HepG2 (cell line): Measurements from ENCODE around the gene APBB2. TPM values are rescaled to one million over a fixed set of nuclear protein-coding genes. Genes with fewer than 3 reads are reported as not detected.

Experiments used
- ARNT ChIP-seq: fragments of 450-650 bp; IDR thresholded peaks from 2 replicates; pipeline ENCODE4 v1.6.1; 2017
- CREBL2 ChIP-seq: sonication (generic); formaldehyde crosslinking; IDR thresholded peaks from 2 replicates; pipeline ENCODE4 v1.8.1; 2023; ENCODE audit warnings: missing genetic modification reagents, mild to moderate bottlenecking, borderline replicate concordance
- EP300 ChIP-seq, 3 experiments: sonication (generic) in 1 of 3; formaldehyde crosslinking in 1 of 3; IDR thresholded peaks; 2 replicates each; pipeline versions ENCODE4 v1.5.1 to v1.6.1; 2011 to 2020; ENCODE audit warnings: low read depth in 2 of 3, low read length in 2 of 3, borderline replicate concordance in 1 of 3, improper control_type of control experiment in 1 of 3, mild to moderate bottlenecking in 1 of 3, missing genetic modification reagents in 1 of 3, moderate library complexity in 1 of 3
- FOXC1 ChIP-seq: sonication (generic); formaldehyde crosslinking; IDR thresholded peaks from 2 replicates; pipeline ENCODE4 v1.8.0; 2022; ENCODE audit warnings: mild to moderate bottlenecking, missing genetic modification reagents, borderline replicate concordance
- GMEB2 ChIP-seq: IDR thresholded peaks from 2 replicates; pipeline ENCODE4 v1.6.1; 2016; ENCODE audit warnings: missing biosample characterization, missing genetic modification reagents, low read depth
- GPN1 ChIP-seq: sonication (generic); formaldehyde crosslinking; IDR thresholded peaks from 2 replicates; pipeline ENCODE4 v1.5.1; 2020; ENCODE audit warnings: missing genetic modification reagents, borderline replicate concordance
- IKZF1 ChIP-seq: fragments of 450-650 bp; IDR thresholded peaks from 2 replicates; pipeline ENCODE4 v1.7.1; 2016
- IKZF4 ChIP-seq: sonication (generic); formaldehyde crosslinking; IDR thresholded peaks from 2 replicates; pipeline ENCODE4 v1.5.1; 2020; ENCODE audit warnings: borderline replicate concordance, mild to moderate bottlenecking, low read depth, missing genetic modification reagents; ENCODE audit errors: not compliant biosample characterization
- NFAT5 ChIP-seq: sonication (generic); formaldehyde crosslinking; IDR thresholded peaks from 2 replicates; pipeline ENCODE4 v1.4.0; 2020; ENCODE audit warnings: missing genetic modification reagents
- TARDBP ChIP-seq: sonication (generic); formaldehyde crosslinking; IDR thresholded peaks from 2 replicates; pipeline ENCODE4 v1.8.0; 2022; ENCODE audit warnings: mild to moderate bottlenecking, missing genetic modification reagents
- ZBTB7B ChIP-seq: sonication (generic); formaldehyde crosslinking; IDR thresholded peaks from 2 replicates; pipeline ENCODE4 v1.4.0; 2020; ENCODE audit warnings: missing genetic modification reagents
- ZNF180 ChIP-seq: sonication (generic); formaldehyde crosslinking; IDR thresholded peaks from 2 replicates; pipeline ENCODE4 v1.4.0; 2020; ENCODE audit warnings: low read depth, missing genetic modification reagents, borderline replicate concordance
- ZNF224 ChIP-seq: sonication (generic); formaldehyde crosslinking; IDR thresholded peaks from 2 replicates; pipeline ENCODE4 v1.5.0; 2020; ENCODE audit warnings: mild to moderate bottlenecking, missing genetic modification reagents
- ZNF256 ChIP-seq: sonication (generic); formaldehyde crosslinking; conservative IDR thresholded peaks from 2 replicates; pipeline ENCODE4 v1.4.0; 2020; ENCODE audit warnings: missing genetic modification reagents
- ZNF354B ChIP-seq: sonication (generic); formaldehyde crosslinking; IDR thresholded peaks from 2 replicates; pipeline ENCODE4 v1.8.0; 2022; ENCODE audit warnings: mild to moderate bottlenecking, missing genetic modification reagents
- polyA plus RNA-seq, 8 experiments: library from polyadenylated mRNA; depleted of rRNA in 3 of 8; stranded (reverse) in 7 of 8; unstranded in 1 of 8; fragments of >200 nt; fragmentation: Illumina TruSeq in 4 of 8; extraction: Trizol in 4 of 8; gene quantifications; 2 replicates each; pipeline versions ENCODE4 v1.2.1 to v1.2.3, GENCODE V29; 2011 to 2016; ENCODE audit warnings: low read depth in 4 of 8, missing spikeins in 1 of 8, mixed read lengths in 1 of 8; ENCODE audit not compliant: insufficient read depth in 1 of 8
- total RNA-seq, 5 experiments: library from RNA; depleted of rRNA; stranded (reverse); fragments of >200 nt; fragmentation: Illumina TruSeq; extraction: Trizol; gene quantifications; 2 replicates each; pipeline ENCODE4 v1.2.3, GENCODE V29; 2016; ENCODE audit warnings: low read depth in 1 of 5
- TF ChIP-seq, protein P1 (sequence below): fragments of 450-650 bp; IDR thresholded peaks from 2 replicates; pipeline ENCODE4 v1.6.1; 2017
- TF ChIP-seq, protein P2 (sequence below): sonication (generic); formaldehyde crosslinking; IDR thresholded peaks from 2 replicates; pipeline ENCODE4 v1.8.1; 2023; ENCODE audit warnings: mild to moderate bottlenecking, inconsistent platforms, moderate library complexity, missing genetic modification reagents, borderline replicate concordance
- TF ChIP-seq, protein P3 (sequence below): IDR thresholded peaks from 2 replicates; pipeline ENCODE4 v1.6.1; 2016; ENCODE audit warnings: mild to moderate bottlenecking

APBB2 gene
- total and polyA plus RNA-seq, 2 of the 13 experiments (the other 11 are each of a cell fraction or from before 2014, with no cell fraction given): 11.7 to 17.0 TPM

DNA sequence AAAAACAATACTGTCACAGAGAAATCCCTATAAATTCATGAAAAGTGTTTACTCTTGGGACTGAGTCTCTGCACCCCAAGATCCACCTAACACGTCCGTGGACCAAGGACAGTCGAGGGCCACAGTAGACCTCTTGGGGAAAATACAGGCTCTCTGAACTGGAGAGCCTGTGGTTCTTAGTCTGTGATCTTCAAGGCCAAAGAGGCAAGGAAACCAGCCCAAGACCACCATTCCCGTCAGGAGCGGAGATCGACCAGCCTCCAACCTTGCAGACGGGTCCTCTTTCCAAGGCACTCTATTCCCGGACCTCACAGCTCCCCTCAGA lies 1.6 kb upstream of the APBB2 start (continued):
- TF ChIP-seq, protein P1, sequence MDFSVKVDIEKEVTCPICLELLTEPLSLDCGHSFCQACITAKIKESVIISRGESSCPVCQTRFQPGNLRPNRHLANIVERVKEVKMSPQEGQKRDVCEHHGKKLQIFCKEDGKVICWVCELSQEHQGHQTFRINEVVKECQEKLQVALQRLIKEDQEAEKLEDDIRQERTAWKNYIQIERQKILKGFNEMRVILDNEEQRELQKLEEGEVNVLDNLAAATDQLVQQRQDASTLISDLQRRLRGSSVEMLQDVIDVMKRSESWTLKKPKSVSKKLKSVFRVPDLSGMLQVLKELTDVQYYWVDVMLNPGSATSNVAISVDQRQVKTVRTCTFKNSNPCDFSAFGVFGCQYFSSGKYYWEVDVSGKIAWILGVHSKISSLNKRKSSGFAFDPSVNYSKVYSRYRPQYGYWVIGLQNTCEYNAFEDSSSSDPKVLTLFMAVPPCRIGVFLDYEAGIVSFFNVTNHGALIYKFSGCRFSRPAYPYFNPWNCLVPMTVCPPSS: no peak
- no peak; the same call in 1 of the 2 replicates for TF ChIP-seq NFAT5 (CRISPR knock-in tag)
- TF ChIP-seq, protein P2, sequence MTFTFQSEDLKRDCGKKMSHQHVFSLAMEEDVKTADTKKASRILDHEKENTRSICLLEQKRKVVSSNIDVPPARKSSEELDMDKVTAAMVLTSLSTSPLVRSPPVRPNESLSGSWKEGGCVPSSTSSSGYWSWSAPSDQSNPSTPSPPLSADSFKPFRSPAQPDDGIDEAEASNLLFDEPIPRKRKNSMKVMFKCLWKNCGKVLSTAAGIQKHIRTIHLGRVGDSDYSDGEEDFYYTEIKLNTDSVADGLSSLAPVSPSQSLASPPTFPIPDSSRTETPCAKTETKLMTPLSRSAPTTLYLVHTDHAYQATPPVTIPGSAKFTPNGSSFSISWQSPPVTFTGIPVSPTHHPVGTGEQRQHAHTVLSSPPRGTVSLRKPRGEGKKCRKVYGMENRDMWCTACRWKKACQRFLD: 0 out of 2 replicates have a peak, but pooled peaks have one; percentile 13
- TF ChIP-seq IKZF1: no peak
- TF ChIP-seq ZBTB7B: no peak
- no peak for TF ChIP-seq EP300 (IDR thresholded peaks at IDR 0.05; ENCODE audit: low read depth in 2 of 2, low read length in 2 of 2)
- no peak for TF ChIP-seq EP300 (CRISPR knock-in tag; IDR thresholded peaks at IDR 0.05; ENCODE audit: borderline replicate concordance)
- no peak for TF ChIP-seq ARNT
- no peak for TF ChIP-seq GPN1
- 0 out of 2 replicates have a peak, but pooled peaks have one; percentile 10 for TF ChIP-seq FOXC1 (CRISPR knock-in tag)
- no peak for TF ChIP-seq CREBL2 (CRISPR knock-in tag)
- no peak for TF ChIP-seq ZNF224 (CRISPR knock-in tag)
- TF ChIP-seq, protein P3, sequence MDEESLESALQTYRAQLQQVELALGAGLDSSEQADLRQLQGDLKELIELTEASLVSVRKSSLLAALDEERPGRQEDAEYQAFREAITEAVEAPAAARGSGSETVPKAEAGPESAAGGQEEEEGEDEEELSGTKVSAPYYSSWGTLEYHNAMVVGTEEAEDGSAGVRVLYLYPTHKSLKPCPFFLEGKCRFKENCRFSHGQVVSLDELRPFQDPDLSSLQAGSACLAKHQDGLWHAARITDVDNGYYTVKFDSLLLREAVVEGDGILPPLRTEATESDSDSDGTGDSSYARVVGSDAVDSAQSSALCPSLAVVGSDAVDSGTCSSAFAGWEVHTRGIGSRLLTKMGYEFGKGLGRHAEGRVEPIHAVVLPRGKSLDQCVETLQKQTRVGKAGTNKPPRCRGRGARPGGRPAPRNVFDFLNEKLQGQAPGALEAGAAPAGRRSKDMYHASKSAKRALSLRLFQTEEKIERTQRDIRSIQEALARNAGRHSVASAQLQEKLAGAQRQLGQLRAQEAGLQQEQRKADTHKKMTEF (CRISPR knock-in tag): no peak
- no peak for TF ChIP-seq IKZF4 (CRISPR knock-in tag)
- no peak for TF ChIP-seq TARDBP (CRISPR knock-in tag)
- TF ChIP-seq ZNF354B (CRISPR knock-in tag): no peak
- no peak for TF ChIP-seq ZNF180 (CRISPR knock-in tag)
- TF ChIP-seq GMEB2: no peak
- TF ChIP-seq ZNF256 (CRISPR knock-in tag): no peak
